ENCODE data around the gene BRSK1. TPM values are rescaled to one million over a fixed set of nuclear protein-coding genes. Genes with fewer than 3 reads are reported as not detected.

Gene BRSK1
- total and polyA plus RNA-seq, 10 of the 15 experiments (the other 5 are each of a cell fraction or from before 2014, with no cell fraction given): 0.03 to 0.76 (median 0.25) TPM; not detected in 4

DNA sequence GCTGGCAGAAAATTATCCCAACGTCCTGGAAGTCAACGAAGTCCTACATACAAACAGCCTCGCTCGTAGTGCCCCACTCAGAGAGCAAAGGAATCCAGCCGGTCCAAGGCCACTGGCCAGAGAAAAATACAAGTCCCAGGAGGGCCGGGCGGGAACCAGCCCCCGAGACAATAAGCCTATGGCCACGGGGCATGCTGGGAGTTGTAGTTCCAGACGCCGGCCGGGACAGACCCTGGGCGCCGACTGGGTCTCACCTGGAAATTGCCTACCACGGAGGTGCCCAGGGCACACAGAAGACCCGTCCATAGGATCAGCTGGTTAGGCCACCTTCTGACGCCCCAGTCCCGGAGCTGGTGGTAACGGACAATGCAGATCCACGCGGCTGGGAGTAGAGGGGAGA, 36.0 kb downstream of the BRSK1 start:
- ChIA-PET SMC1A (ENCODE audit: uncharacterized antibody, unreplicated experiment) (no interaction called here), POLR2A (interaction anchor here (0.5 kb wide), 1 partner anchor 76 kb away, joined by 5 read pairs; no protein-coding TSS in a partner anchor), RAD21 (ENCODE audit: unreplicated experiment) (interaction anchor here (0.6 kb wide), 1 partner anchor 121 kb away, joined by 4 read pairs; no protein-coding TSS in a partner anchor), CTCF (no interaction called here)
- Histone ChIP-seq H3K4me1 (ENCODE audit: control insufficient read depth, insufficient read depth, low read length) (no peaks in the 10 kb centered on the region), H3K27me3 (replicated peaks in 1 of 2; ENCODE audit: control insufficient read depth in 2 of 2, insufficient read depth in 2 of 2, low read length in 1 of 2) (no peaks in the 10 kb centered on the region), H4K20me1 (ENCODE audit: control insufficient read depth, insufficient read depth) (no peaks in the 10 kb centered on the region), H3K9ac (ENCODE audit: control insufficient read depth, insufficient read depth, low read length) (no peak overlapping the region), H3K9me3 (replicated peaks; ENCODE audit: control insufficient read depth, insufficient read depth, low read length) (no peaks in the 10 kb centered on the region), H3K4me3 (no peak overlapping the region), H3K36me3 (ENCODE audit: control insufficient read depth in 2 of 2, insufficient read depth in 2 of 2, low read length in 1 of 2) (no peaks in the 10 kb centered on the region), H3K79me2 (ENCODE audit: control insufficient read depth, insufficient read depth, low read length) (no peaks in the 10 kb centered on the region), H3K4me2 (ENCODE audit: control insufficient read depth, insufficient read depth) (no peak overlapping the region), H3K27ac (ENCODE audit: control insufficient read depth, insufficient read depth) (no peak overlapping the region), H2AFZ (ENCODE audit: control insufficient read depth, low read depth, low read length) (no peak overlapping the region)
- FAIRE-seq: no peak
- peak; percentile 75 for ATAC-seq
- in situ Hi-C loops (cut with MboI) (no loop called here), intact Hi-C loops (cut with micrococcal nuclease; ENCODE audit: unreplicated experiment) (no loop called here)
- TF ChIP-seq HCFC1 (IDR thresholded peaks at IDR 0.05; ENCODE audit: low read length) (peak; percentile 77), SIX5 (IDR thresholded peaks at IDR 0.05; ENCODE audit: low read depth, low read length, severe bottlenecking) (peak; percentile 92), TARDBP (IDR thresholded peaks at IDR 0.05; ENCODE audit: borderline replicate concordance) (0 out of 2 replicates have a peak, but pooled peaks have one; percentile 58), NFIC (IDR thresholded peaks at IDR 0.05; ENCODE audit: low read depth, low read length) (no peak)
- no TSS peak for BruUV-seq (replicated peaks)
- DNase-seq (ENCODE audit: low read depth, low spot score): no peak
- 24% methylated on average over 21 of the region's 21 CpGs for WGBS (ENCODE audit: insufficient coverage, insufficient replicate concordance, low lambda C conversion rate, missing lambda C conversion rate)

GRCh38 chr19:55320844-55321419, 37.1 kb downstream of the BRSK1 start:
- no peaks in the 10 kb centered on the region for H3K27me3 ChIP-seq (replicated peaks in 1 of 2; ENCODE audit: control insufficient read depth in 2 of 2, insufficient read depth in 2 of 2, low read length in 1 of 2)
- CTCF ChIA-PET: interaction anchor here (1.2 to 2.7 kb wide), 3 partner anchors 18 to 29 kb away, joined by 4 to 13 read pairs (median 6); partner anchors contain the start of gene KMT5C

More at GRCh38 chr19:55320844-55321419, 37.1 kb downstream of the BRSK1 start:
- Histone ChIP-seq H3K27ac (ENCODE audit: control insufficient read depth, insufficient read depth) (no peak overlapping the region), H2AFZ (ENCODE audit: control insufficient read depth, low read depth, low read length) (no peak overlapping the region), H3K36me3 (ENCODE audit: control insufficient read depth in 2 of 2, insufficient read depth in 2 of 2, low read length in 1 of 2) (no peaks in the 10 kb centered on the region), H3K9me3 (replicated peaks; ENCODE audit: control insufficient read depth, insufficient read depth, low read length) (no peaks in the 10 kb centered on the region), H3K4me3 (no peak overlapping the region), H4K20me1 (ENCODE audit: control insufficient read depth, insufficient read depth) (no peaks in the 10 kb centered on the region), H3K9ac (ENCODE audit: control insufficient read depth, insufficient read depth, low read length) (no peak overlapping the region), H3K4me2 (ENCODE audit: control insufficient read depth, insufficient read depth) (no peak overlapping the region), H3K79me2 (ENCODE audit: control insufficient read depth, insufficient read depth, low read length) (no peaks in the 10 kb centered on the region), H3K4me1 (ENCODE audit: control insufficient read depth, insufficient read depth, low read length) (no peaks in the 10 kb centered on the region)
- ChIA-PET SMC1A (ENCODE audit: uncharacterized antibody, unreplicated experiment) (no interaction called here), RAD21 (ENCODE audit: unreplicated experiment) (interaction anchor here (1.2 kb wide), 1 partner anchor 20 kb away, joined by 4 read pairs; no protein-coding TSS in a partner anchor), POLR2A (interaction anchor here (1.1 kb wide), 1 partner anchor 18 kb away, joined by 3 read pairs; no protein-coding TSS in a partner anchor)
- in situ Hi-C loops (cut with MboI) (no loop called here), intact Hi-C loops (cut with micrococcal nuclease; ENCODE audit: unreplicated experiment) (no loop called here)
- no TSS peak for BruUV-seq (replicated peaks)
- FAIRE-seq: no peak
- no peak for ATAC-seq
- no peak for DNase-seq (ENCODE audit: low read depth, low spot score)
- no peak for TF ChIP-seq NR2C1 (IDR thresholded peaks at IDR 0.05)
- TF ChIP-seq ELK1 (IDR thresholded peaks at IDR 0.05; ENCODE audit: low read depth, low read length): no peak
- TF ChIP-seq SMC3 (IDR thresholded peaks at IDR 0.05; ENCODE audit: borderline replicate concordance, low read length): no peak
- TF ChIP-seq TCF7 (IDR thresholded peaks at IDR 0.05; ENCODE audit: borderline replicate concordance): no peak
- TF ChIP-seq IRF4 (IDR thresholded peaks at IDR 0.05; ENCODE audit: low read depth, low read length): no peak
- no peak for TF ChIP-seq CBX5 (IDR thresholded peaks at IDR 0.05; ENCODE audit: low read depth)
- no peak for TF ChIP-seq ZBED1 (IDR thresholded peaks at IDR 0.05; ENCODE audit: borderline replicate concordance)
- TF ChIP-seq MEF2B (IDR thresholded peaks at IDR 0.05; ENCODE audit: partially characterized antibody, poor library complexity, severe bottlenecking): no peak
- TF ChIP-seq PAX8 (IDR thresholded peaks at IDR 0.05): no peak
- TF ChIP-seq, protein P1, sequence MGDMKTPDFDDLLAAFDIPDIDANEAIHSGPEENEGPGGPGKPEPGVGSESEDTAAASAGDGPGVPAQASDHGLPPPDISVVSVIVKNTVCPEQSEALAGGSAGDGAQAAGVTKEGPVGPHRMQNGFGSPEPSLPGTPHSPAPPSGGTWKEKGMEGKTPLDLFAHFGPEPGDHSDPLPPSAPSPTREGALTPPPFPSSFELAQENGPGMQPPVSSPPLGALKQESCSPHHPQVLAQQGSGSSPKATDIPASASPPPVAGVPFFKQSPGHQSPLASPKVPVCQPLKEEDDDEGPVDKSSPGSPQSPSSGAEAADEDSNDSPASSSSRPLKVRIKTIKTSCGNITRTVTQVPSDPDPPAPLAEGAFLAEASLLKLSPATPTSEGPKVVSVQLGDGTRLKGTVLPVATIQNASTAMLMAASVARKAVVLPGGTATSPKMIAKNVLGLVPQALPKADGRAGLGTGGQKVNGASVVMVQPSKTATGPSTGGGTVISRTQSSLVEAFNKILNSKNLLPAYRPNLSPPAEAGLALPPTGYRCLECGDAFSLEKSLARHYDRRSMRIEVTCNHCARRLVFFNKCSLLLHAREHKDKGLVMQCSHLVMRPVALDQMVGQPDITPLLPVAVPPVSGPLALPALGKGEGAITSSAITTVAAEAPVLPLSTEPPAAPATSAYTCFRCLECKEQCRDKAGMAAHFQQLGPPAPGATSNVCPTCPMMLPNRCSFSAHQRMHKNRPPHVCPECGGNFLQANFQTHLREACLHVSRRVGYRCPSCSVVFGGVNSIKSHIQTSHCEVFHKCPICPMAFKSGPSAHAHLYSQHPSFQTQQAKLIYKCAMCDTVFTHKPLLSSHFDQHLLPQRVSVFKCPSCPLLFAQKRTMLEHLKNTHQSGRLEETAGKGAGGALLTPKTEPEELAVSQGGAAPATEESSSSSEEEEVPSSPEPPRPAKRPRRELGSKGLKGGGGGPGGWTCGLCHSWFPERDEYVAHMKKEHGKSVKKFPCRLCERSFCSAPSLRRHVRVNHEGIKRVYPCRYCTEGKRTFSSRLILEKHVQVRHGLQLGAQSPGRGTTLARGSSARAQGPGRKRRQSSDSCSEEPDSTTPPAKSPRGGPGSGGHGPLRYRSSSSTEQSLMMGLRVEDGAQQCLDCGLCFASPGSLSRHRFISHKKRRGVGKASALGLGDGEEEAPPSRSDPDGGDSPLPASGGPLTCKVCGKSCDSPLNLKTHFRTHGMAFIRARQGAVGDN (IDR thresholded peaks at IDR 0.05): no peak
- 24% methylated on average over 8 of the region's 8 CpGs for WGBS (ENCODE audit: insufficient coverage, insufficient replicate concordance, low lambda C conversion rate, missing lambda C conversion rate)
